Ectodermal cell (in vitro differentiated cells): ENCODE results near the gene TERT.

Source experiments
- H3K27ac ChIP-seq: 2 replicates; pipeline ENCODE4 v1.7.0; 2013; ENCODE audit warnings: mild to moderate bottlenecking, low read depth, low read length; ENCODE audit not compliant: insufficient read depth, poor library complexity, severe bottlenecking
- H3K27me3 ChIP-seq: 2 replicates; pipeline ENCODE4 v1.7.0; 2013; ENCODE audit warnings: mild to moderate bottlenecking, low read length; ENCODE audit not compliant: insufficient read depth, control insufficient read depth, poor library complexity, severe bottlenecking
- H3K36me3 ChIP-seq: one replicate; pipeline ENCODE4 v1.7.0; 2013; ENCODE audit warnings: low read length; ENCODE audit not compliant: control insufficient read depth, insufficient read depth
- H3K4me1 ChIP-seq: one replicate; pipeline ENCODE4 v1.7.0; 2013; ENCODE audit warnings: low read length; ENCODE audit not compliant: control insufficient read depth, insufficient read depth
- H3K4me3 ChIP-seq: 2 replicates; pipeline ENCODE4 v1.7.0; 2013; ENCODE audit warnings: low read depth, low read length, control low read depth; ENCODE audit not compliant: insufficient read depth
- H3K9me3 ChIP-seq: 2 replicates; pipeline ENCODE4 v1.7.0; 2013; ENCODE audit warnings: mild to moderate bottlenecking, low read length, moderate library complexity; ENCODE audit not compliant: control insufficient read depth
- WGBS, 2 experiments: methylation state at CpG; one replicate each; pipeline ENCODE4 v1.1.7; 2013; ENCODE audit warnings: missing lambda C conversion rate in 2 of 2; 5-methylcytosine and 5-hydroxymethylcytosine counted together

TERT gene

DNA sequence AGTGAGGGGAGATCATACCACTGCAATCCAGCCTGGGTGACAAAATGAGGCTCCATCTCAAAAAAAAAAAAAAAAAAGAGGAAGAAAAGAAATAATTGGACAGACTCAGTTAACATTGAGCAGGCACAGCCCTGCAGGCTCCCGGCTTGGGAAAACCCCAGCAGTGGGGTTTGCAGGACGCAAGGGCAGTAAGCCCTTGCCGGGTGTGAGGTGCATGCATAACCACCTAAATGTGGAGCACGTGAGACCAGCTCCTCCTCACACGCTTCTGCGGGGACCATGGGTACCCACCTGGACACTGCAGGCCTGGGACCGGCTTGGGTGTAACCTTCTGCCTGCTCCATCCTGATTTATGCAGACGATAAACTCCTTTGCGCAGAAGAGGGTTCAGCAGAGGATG, 74.5 kb downstream of the TERT start:
- H3K36me3 ChIP-seq: no peaks in the 10 kb centered on the region
- no peaks in the 10 kb centered on the region for H3K4me1 ChIP-seq
- 90 to 91% methylated on average over 9 of the region's 9 CpGs for WGBS, 2 experiments
- H3K9me3 ChIP-seq: no peaks in the 10 kb centered on the region
- H3K27me3 ChIP-seq: no peaks in the 10 kb centered on the region
- H3K27ac ChIP-seq: no peak overlapping the region
- H3K4me3 ChIP-seq: no peak overlapping the region

DNA sequence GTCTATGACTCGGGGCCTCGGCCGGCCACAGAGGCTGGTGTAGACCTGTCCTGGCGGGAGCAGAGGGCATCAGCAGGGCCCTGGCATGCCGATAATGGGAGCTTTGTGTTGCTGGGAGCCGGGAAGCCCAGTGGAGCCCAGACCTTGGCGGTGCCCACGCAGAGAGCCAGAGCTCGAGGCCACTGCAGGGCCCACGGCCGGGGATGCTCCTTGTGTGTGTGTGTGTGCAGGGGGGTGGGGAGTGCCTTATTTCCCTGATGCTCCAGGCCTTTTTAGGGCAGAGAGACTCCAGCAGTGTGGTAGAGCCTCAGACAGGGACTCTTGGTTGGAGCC, 75.1 kb downstream of the TERT start:
- H3K9me3 ChIP-seq: no peaks in the 10 kb centered on the region
- WGBS, 2 experiments: 92% methylated on average over 11 of the region's 11 CpGs
- H3K27ac ChIP-seq: no peak overlapping the region
- no peak overlapping the region for H3K4me3 ChIP-seq
- H3K4me1 ChIP-seq: no peaks in the 10 kb centered on the region
- H3K27me3 ChIP-seq: no peaks in the 10 kb centered on the region
- H3K36me3 ChIP-seq: no peaks in the 10 kb centered on the region

DNA sequence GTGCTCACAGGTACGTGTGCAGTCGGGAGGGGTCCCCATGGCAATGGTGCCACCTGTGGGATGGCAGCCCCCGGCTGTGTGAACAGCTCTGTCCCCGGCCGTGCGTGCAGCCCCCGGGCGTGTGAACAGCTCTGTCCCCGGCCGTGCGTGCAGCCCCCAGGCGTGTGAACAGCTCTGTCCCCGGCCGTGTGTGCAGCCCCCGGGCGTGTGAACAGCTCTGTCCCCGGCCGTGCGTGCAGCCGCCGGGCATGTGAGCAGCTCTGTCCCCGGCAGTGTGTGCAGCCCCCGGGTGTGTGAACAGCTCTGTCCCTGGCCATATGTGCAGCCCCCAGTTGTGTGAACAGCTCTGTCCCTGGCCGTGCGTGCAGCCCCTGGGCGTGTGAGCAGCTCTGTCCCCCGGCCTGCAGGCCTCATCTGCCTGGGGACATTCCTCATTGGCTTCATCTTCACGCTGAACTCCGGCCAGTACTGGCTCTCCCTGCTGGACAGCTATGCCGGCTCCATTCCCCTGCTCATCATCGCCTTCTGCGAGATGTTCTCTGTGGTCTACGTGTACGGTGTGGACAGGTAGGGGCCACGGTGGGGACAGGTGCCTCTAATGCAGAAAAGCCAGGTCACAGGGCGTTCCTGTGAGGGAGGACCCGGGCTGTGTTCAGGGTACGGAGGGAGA, 75.6 kb downstream of the TERT start:
- H3K4me3 ChIP-seq: no peak overlapping the region
- no peaks in the 10 kb centered on the region for H3K9me3 ChIP-seq
- H3K27ac ChIP-seq: no peak overlapping the region
- 86 to 88% methylated on average over 38 of the region's 38 CpGs for WGBS, 2 experiments
- no peaks in the 10 kb centered on the region for H3K36me3 ChIP-seq
- no peaks in the 10 kb centered on the region for H3K27me3 ChIP-seq
- H3K4me1 ChIP-seq: no peaks in the 10 kb centered on the region

DNA sequence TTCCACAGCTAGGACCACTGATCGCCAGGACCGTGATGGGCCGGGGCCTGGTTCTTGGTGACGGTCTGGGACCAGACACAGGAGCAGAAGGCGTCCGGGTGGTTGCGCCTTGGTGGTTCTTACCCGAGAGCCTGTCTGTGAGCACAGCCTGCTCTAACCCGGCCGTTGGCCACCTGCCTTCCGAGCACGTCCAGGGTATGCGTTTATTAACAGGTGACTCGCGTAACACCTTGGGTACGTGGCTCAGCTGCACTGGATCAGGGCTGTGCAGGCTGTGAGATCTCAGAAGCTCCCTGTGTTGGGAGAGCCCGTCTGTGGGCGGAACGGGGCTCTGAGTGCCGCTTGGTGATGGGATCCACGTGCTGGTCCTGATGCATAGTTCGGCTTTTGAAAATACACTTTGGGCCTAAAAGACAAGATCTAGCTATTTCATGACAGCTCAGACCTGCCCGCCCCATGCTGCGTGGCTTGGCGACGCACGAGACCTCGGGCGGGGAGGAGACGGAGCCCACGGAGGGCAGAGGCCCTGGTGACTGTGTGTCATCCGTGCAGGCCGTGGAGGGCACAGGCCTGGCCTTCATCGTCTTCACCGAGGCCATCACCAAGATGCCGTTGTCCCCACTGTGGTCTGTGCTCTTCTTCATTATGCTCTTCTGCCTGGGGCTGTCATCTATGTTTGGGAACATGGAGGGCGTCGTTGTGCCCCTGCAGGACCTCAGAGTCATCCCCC, 76.4 kb downstream of the TERT start:
- Histone ChIP-seq H3K27me3 (no peaks in the 10 kb centered on the region), H3K4me1 (no peaks in the 10 kb centered on the region), H3K27ac (no peak overlapping the region), H3K36me3 (no peaks in the 10 kb centered on the region), H3K4me3 (no peak overlapping the region), H3K9me3 (no peaks in the 10 kb centered on the region)
- 94% methylated on average over 38 of the region's 38 CpGs for WGBS, 2 experiments

DNA sequence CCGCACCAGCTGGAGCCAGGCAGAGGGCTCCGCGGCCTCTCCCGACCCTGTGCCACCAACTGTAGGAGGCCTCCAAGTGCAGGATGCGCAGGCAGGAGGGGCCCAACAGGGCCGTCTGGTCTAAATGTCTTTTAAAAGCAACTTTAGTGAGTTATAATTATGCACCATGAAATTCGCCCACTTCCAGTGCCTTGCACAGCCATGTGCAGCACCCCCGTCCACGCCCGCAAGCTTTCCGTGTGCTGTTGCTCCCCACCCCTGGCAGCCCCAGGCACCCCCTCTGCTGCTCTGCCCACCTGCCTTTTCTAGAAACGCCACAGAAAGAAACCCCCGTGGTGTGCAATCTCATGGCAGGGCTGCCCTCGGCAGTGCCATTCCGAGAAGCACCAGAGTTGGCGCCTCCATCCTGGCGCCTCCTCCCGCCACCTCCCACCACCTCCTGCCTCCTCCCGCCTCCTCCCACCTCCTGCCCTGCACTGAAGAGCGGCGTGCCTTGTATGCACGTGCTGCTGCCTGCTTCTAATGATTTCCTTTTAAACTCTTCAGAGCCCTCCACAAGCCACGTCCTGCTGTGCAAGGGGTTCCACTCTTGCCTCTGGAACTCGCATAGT, 77.2 kb downstream of the TERT start:
- WGBS, 2 experiments: 80 to 82% methylated on average over 24 of the region's 24 CpGs
- Histone ChIP-seq H3K4me3 (no peak overlapping the region), H3K9me3 (no peaks in the 10 kb centered on the region), H3K27me3 (no peaks in the 10 kb centered on the region), H3K27ac (no peak overlapping the region), H3K4me1 (no peaks in the 10 kb centered on the region), H3K36me3 (no peaks in the 10 kb centered on the region)

DNA sequence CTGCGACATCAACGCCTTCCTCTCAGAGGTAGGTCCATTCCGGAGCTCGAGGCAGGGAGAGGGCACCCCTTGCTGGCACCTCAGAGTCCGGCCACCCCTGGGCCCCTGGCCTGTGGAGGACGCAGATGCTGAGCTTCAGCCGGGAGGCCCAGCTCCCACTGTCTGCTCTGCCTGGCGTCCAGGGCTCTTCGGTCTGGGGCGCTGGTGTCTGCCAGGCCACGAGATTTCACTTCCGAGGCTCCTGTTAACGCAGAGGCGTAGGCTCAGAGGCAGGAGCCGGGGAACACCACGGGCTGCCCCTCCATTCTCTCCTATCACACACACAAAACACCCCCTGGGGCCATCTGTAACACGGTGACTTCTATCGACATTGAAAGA, 78.0 kb downstream of the TERT start:
- H3K27me3 ChIP-seq: no peaks in the 10 kb centered on the region
- WGBS, 2 experiments: 87 to 88% methylated on average over 18 of the region's 18 CpGs
- H3K4me1 ChIP-seq: no peaks in the 10 kb centered on the region
- H3K9me3 ChIP-seq: no peaks in the 10 kb centered on the region
- H3K27ac ChIP-seq: no peak overlapping the region
- no peak overlapping the region for H3K4me3 ChIP-seq
- no peaks in the 10 kb centered on the region for H3K36me3 ChIP-seq

DNA sequence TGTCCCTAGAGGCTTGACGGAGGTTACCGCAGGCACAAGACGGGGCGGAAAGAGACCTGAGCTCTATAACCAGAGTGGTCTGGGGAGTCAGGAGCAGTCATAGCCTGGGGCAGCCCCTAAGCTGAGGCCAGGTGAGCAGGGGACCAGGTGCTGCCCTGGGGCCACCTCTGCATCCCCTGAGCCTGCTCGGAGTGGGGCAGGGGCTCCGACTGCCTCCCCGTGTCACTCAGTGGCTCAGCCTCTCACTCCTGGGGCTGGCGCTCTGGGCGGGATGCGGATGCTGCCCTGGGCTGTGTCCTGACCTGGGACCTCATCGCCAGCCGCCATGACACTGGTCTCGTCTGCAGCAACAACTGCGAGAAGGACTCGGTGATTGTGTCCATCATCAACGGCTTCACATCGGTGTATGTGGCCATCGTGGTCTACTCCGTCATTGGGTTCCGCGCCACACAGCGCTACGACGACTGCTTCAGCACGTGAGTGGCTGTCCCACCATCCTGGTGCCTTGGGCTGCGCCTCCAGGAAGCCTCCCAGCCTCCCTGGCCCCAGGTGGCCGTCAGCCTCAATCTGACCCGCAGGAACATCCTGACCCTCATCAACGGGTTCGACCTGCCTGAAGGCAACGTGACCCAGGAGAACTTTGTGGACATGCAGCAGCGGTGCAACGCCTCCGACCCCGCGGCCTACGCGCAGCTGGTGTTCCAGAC, 78.5 kb downstream of the TERT start:
- Histone ChIP-seq H3K4me1 (no peaks in the 10 kb centered on the region), H3K9me3 (no peaks in the 10 kb centered on the region), H3K36me3 (no peaks in the 10 kb centered on the region), H3K4me3 (no peak overlapping the region), H3K27me3 (no peaks in the 10 kb centered on the region), H3K27ac (no peak overlapping the region)
- WGBS, 2 experiments: 94 to 95% methylated on average over 38 of the region's 38 CpGs

DNA sequence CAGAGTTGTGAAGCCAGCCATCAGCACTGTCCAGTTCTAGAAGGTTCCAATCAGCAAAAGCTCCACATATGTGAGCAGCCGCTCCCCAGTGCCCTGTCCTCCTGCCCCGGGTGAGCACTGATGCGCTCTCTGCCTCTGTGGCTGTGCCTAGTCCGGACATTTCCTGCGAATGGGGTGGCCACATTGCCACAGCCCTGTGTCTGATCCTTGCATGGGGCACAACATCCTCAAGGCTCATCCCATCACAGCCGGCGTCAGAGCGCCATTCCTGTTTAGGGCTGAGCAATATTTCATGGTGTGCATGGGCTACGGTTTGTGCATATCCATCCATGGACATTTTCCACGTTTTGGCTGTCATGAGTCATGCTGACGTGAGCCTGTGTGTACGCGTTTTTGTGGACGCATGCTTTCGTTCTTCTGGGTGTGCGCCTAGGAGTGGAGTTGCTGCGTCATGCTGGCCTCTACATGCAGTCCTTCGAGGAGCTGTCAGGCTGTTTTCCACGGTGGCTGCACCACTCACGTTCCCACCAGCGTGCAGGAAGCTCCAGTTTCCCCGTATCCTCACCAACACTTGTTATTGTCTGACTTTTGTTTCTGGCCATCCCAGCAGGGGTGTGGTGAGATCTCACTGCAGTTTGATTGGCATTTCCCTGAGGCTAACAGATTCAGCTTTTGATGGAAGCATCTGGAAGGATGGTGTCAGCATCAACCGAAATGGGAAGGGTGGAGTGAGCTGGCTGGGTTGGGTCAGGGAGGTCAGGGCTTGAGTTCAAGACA, 79.4 kb downstream of the TERT start:
- 94 to 96% methylated on average over 23 of the region's 23 CpGs for WGBS, 2 experiments
- H3K27ac ChIP-seq: no peak overlapping the region

DNA sequence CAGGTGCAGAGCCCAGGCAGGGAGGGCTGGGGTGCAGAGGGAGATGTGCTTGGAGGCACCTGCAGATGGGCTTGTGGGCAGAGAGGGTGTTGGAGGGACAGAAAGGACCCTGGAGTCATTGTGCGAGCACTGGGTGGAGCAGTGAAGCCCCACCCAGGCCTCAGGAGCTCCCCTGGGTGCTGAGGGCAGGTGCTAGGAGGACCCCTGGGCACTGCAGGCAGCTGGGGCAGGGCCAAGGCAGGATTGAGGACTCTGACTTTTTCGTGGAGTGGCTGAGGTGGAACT, 80.0 kb downstream of the TERT start:
- Histone ChIP-seq H3K36me3 (no peaks in the 10 kb centered on the region), H3K27ac (no peak overlapping the region), H3K9me3 (no peaks in the 10 kb centered on the region), H3K4me3 (no peak overlapping the region), H3K4me1 (no peaks in the 10 kb centered on the region), H3K27me3 (no peaks in the 10 kb centered on the region)
- 92 to 97% methylated on average over 1 to 2 of the region's 2 CpGs for WGBS, 2 experiments

More for the DNA sequence above, 79.4 kb downstream of the TERT start:
- H3K27me3 ChIP-seq: no peaks in the 10 kb centered on the region
- no peak overlapping the region for H3K4me3 ChIP-seq
- H3K36me3 ChIP-seq: no peaks in the 10 kb centered on the region
- H3K4me1 ChIP-seq: no peaks in the 10 kb centered on the region
- H3K9me3 ChIP-seq: no peaks in the 10 kb centered on the region
